Activated CD4-positive, alpha-beta T cell treated with anti-CD3 and anti-CD28 coated beads, Interleukin-2, Interleukin-6, amounts not matched to agents 100 ng/mL and 50 ng/mL, durations not matched to agents 16 hours and 8 hours (primary cell): ENCODE measurements around the gene TUBD1.
"Not testable (repeated sequence)": the region's sequence is repeated elsewhere in the genome, so short reads cannot be mapped to it uniquely, and the experiment has no call there.

Source experiments
- DNase-seq: peaks from one replicate; pipeline ENCODE4 v3.0.0-alpha.2; 2020

The TUBD1 gene

DNA sequence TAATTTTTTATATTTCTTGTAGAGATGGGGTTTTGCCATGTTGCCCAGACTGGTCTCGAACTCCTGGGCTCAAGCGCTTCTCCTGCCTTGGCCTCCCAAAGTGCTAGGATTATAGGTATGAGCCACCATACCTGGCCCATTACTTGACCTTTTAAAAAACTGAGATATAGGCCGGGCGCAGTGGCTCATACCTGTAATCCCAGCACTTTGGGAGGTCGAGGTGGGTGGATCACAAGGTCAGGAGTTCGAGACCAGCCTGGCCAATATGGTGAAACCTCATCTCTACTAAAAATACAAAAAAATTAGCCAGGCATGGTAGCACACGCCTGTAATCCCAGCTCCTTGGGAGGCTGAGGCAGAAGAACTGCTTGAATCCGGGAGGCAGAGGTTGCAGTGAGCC, 19.3 kb downstream of the TUBD1 start:
- DNase-seq, result not testable (repeated sequence)

DNA sequence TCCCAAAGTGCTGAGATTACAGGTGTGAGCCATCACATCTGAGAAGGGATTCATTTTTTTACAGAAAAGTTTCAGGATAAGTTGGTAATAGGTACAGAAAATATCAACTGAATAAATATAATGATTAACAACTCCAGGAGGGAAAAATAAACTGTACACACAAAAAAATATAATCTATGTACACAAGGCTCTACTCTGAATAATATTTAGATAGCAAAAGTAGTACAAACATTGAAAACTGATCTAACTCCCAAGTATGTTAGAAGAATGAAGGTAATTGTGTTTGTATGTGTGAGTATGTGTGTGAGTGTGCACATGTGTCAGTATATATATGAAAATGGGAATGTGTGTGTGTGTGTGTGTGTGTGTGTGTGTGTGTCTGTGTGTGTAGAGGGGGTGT, 20.4 kb downstream of the TUBD1 start:
- no peak for DNase-seq

DNA sequence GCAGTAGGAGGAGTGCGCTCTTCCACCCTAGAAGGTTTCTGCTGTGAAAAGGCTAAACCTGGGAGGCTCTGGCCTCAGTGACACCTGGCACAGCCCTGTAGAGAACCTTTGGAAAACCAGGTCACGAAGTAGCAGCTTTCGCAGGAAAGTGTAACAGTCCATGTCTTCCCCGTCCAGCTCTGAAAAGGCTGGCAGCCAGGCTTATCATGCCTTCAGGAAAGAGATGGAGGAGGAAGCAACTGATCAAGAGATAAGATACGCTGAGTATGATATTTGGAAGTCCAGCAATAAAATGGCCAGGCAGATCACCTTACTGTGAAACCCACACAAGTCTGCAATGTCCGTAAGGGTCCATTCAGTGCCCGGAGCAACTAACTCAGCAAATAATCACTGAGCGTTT, 22.3 kb downstream of the TUBD1 start:
- no peak for DNase-seq

DNA sequence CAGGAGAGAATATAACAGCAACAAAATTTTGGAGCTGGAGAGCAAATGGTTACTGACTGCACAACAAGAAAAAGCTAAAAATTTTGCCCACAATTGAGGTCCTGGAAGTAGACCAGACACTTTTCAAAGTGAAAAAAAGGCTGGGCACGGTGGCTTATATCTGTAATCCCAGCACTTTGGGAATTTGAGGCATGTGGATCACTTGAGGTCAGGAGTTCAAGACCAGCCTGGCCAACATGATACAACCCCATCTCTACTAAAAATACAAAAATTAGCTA, 22.9 kb downstream of the TUBD1 start:
- DNase-seq, result no peak

DNA sequence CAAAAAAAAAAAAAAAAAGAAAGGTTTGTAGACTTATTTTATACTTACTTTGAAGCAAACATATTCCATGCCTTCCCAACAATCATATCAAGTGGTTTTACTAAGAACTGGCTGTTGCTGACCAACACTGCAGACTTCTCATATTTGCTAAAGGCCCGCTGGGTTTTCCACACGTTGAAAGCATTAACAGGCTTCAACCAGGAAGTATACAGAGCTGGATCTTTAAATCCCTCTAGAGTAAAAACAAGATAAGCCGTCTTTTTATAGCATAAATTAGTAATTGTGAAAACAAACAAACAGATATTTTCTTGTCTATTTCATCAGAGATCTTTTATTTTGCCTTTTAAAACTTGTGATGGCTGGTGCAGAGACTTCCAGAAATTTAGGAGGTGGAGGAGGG, 29.1 kb downstream of the TUBD1 start:
- no peak for DNase-seq

DNA sequence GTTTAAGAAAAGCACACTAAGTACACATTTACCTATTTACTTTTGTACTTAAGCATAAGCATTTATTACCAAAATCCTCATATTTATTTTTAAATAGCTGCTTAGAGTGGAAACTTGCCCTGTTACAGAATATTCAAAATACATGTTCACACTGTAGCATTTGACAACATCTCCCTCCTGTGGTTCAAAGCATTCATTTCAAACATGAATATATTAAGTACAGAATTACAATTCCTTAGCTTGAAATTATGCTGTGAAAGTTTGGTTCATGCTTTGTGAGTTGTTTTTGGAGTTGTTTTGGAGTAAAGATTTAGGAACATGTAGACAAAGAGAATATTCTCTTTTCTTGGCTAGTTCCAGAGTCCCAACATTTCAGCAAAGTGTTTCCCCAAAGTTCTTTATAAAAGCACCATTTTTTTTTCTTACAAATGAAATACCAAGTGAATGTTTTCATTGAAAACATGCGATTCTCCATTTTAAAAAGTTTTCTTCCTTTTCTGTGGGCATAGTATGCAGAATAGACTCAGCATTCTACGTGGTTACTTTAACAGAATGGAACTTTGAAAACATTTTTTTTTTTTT, 33.2 kb downstream of the TUBD1 start:
- DNase-seq, result no peak

DNA sequence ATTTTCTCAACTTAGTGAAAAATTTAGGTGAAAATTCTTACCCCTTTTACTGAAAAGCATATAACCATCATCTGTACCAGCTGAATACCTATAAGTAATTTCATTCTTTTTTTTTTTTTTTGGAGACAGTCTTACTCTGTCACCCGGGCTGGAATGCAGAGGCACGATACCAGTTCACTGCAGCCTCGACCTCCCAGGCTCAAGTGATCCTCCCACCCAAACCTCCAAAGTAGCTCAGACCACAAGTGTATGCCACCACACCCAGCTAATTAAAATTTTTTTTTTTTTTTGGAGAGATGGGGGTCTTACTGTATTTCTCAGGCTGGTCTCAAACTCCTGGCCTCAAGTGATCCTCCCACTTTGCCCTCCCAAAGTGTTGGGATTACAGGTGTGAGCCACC, 33.8 kb downstream of the TUBD1 start:
- no peak for DNase-seq

DNA sequence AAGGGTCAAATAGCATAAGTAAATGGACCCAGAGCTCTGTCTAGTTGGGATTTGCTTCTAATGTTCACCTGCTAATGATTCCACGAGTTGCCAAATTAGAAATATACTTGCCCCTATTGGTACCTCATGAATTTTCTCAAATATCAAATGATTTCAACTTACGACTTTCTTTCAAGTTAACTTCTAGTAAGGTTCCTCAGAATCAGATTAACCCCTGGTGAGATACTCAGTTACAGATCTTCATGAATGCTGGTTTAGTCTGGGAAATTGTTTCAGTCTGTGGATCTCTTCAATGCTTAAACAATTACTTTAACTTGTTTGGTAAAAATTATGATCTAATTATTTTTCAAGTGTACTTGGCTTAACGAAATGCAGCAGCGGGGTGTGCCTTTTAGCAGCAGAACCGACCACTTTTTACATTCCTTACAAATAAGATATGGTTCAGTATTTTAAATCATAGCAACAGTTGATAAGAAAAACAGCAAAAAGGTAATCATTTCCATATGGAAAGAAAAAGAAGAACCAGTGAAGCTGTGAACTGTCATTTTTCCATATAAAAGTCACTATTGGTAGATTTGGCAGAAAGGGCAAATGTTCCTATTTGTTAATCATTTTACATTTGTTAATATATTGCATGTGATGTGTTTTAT, 34.5 kb downstream of the TUBD1 start:
- DNase-seq, result no peak

DNA sequence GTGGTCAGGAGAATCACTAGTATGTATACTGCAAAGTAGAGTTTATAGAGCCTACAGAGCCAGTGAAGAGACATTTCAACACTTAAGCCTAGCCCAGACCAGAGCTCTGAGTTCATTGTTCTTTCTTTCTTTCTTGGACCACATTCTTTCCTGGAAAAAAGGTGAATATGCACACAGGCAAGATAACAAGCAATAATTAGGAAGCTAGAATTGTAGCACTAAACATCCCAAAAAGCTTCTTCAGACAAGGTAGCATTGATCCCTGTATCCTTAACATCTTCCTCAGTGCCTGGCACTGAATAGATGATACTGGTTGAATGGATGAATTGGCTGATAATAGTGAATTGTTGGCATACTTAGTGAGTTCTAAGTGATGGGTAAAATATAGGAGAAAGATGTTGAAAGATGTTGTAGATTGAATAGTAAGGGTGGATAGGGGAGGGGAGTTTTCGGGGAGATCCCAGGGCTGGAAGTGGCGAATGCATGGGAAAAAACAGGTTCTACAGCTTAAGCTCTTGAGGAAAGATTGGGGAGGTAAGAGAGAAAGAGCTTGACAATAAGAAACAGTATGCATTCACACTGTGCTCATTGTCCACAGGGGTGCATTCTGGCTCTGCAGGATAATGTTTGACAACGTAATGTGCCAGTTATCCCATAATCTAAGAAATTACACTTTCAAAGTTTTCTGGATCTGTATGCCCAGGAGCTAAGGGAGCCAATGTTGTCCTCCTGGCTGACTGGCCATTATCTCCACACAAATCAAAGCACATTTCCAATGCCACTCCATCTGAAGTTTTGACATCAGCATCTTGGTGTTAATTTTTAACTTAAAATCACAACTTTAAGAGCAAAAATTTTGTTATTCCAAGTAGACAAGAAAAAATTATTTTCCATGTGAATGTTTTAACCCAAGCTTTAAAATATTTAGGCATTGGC, 35.6 kb downstream of the TUBD1 start:
- no peak for DNase-seq

DNA sequence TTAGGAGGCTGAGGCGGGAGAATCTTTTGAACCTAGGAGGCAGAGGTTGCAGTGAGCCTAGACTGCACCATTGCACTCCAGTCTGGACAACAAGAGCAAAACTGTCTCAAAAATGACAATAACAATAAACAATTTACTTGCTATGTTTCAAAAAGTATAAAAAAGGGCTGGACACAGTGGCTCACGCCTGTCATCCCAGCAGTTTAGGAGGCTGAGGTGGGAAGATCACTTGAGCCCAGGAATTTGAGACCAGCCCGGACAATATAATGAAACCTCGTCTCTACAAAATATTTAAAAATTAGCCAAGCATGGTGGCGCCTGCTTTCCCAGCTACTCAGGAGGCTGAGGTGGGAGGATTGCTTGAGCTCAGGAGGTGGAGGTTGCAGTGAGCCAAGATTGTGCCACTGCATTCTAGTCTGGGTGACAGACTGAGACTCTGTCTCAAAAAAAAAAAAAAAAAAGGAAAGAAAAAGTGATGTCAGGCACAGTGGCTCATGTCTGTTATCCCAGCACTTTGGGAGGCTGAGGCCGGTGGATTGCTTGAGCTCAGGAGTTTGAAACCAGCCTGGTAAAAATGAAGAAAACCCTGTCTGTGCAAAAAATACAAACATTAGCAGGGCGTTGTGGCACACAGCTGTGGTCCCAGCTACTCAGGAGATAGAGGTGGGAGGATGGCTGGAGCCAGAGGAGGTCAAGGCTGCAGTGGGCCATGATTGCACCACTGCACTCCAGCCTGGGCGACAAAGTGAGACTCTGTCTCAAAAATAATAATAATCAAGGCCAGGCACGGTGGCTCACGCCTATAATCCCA, 38.6 kb downstream of the TUBD1 start:
- not testable (repeated sequence) for DNase-seq

DNA sequence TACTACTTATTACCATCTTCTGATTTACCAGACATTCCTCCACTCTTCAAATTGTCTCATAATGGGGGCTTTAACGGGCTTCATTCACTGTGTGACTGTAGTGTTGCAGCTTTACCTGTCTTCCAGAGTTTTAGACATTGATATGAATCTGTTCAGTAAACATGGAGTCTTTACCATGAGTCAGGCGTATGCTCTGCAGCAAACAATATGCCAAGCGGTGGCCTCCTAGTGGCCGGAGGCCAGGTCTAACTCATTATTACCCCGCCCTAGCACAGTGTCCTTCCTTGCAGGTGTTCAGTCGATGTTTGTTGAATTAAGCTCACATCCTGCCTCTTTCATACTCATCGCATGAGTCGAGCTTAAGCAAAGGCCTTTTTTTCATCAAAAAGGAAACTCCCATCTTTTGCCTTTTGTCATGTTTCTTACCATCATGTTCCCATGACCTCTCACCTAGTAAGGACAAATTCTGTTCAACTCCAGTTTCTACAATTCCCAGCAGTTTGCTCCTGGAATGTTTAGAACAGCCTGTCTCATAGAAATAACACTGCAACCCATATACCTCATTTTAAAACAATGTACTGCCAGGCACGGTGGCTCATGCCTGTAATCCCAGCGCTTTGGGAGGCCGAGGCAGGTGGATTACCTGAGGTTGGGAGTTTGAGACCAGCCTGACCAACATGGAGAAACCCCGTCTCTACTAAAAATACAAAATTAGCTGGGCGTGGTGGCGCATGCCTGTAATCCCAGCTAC, 39.4 kb downstream of the TUBD1 start:
- DNase-seq, result peak; percentile 69

DNA sequence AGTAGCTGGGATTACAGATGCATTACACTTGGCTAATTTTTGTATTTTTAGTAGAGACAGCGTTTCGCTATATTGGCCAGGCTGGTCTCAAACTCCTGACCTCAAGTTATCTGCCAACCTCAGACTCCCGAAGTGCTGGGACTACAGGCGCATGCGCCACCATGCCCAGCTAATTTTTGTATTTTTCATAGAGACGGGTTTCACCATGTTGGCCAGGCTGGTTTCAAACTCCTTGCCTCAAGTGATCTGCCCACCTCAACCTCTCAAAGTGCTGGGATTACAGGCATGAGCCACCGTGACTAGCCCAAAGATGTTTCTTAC, 39.9 kb downstream of the TUBD1 start:
- DNase-seq, result not testable (repeated sequence)

DNA sequence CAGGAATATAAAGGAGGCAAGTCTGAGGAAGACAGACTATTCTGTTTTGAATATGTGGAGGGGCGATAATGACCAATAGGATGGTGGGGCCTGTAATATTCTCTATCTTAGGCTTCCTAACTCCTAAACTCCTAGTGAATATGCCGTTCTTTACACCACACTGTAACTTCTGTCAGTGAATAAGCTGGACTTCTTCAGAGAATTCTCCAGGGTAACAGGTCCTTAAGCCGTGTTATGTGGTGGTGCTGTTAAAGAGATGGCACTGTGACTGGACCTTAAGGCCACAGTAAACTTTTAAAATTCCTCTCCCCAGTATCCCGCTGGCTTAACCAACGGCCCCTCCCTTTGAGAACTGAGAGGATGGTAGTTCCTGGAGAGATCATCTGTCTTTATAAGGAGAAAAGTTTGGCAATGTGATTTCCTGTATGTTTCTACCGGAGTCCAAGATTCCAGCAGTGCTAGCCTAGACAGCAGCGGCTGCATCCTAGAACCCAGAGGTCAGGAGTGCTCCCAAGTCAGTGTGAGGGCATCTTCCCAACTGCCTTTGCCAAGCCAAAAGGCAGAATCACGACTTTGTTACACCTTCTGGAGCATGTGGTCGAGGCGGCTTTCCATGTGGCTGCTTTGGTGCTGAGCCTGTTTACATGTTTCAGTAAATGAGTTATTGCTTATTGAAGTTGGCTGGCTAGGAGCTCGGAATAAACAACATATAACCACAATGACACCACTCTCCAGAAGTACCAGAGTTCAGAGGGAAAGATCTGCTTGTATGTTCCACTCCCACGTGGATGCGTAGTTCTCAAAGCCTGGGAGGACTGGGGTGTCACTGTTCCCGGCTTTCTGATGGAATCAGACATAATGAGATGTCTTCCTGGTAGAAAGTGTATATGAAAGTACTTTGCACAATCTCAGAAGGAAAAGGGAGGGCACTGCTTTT, 41.0 kb downstream of the TUBD1 start:
- DNase-seq, result no peak

DNA sequence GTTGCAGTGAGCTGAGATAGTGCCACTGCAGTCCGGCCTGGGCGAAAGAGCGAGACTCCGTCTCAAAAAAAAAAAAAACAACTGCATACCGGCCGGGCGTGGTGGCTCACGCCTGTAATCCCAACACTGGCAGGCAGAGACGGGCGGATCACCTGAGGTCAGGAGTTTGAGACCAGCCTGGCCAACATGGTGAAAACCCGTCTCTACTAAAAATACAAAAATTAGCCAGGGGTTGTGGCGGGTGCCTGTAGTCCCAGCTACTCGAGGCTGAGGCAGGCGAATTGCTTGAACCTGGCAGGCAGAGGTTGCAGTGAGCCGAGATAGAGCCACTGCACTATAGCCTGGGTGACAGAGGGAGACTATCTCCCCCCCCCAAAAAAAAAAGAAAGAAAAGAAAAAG, 42.4 kb downstream of the TUBD1 start:
- DNase-seq, result not testable (repeated sequence)

DNA sequence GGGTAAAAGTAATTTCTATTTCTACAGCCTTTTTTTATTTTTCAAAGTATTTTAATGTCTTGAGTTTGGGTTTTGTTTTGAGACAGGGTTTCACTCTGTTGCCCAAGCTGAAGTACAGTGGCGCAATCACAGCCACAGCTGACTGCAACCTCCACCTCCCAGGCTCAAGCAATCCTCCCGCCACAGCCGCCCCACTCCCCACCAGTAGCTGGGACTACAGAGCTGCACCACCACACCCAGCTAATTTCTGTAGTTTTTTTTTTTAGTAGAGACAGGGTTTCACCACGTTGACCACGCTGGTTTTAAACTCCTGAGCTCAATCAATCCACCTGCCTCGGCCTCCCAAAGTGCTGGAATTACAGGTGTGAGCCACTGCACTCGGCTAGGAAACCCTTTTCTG, 44.0 kb downstream of the TUBD1 start:
- peak; percentile 93 for DNase-seq

DNA sequence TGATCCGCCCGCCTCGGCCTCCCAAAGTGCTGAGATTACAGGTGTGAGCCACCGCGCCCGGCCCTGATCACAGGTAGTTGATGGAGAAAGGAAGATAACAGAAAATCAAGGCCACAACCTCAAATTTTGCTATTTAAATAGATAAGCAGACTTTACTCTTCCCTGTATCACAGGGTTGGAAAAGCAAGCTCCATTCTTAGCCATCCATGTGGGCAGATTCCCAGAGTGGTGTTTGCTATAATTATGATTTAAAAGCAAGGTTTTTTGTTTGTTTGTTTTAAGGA, 44.4 kb downstream of the TUBD1 start:
- no peak for DNase-seq

DNA sequence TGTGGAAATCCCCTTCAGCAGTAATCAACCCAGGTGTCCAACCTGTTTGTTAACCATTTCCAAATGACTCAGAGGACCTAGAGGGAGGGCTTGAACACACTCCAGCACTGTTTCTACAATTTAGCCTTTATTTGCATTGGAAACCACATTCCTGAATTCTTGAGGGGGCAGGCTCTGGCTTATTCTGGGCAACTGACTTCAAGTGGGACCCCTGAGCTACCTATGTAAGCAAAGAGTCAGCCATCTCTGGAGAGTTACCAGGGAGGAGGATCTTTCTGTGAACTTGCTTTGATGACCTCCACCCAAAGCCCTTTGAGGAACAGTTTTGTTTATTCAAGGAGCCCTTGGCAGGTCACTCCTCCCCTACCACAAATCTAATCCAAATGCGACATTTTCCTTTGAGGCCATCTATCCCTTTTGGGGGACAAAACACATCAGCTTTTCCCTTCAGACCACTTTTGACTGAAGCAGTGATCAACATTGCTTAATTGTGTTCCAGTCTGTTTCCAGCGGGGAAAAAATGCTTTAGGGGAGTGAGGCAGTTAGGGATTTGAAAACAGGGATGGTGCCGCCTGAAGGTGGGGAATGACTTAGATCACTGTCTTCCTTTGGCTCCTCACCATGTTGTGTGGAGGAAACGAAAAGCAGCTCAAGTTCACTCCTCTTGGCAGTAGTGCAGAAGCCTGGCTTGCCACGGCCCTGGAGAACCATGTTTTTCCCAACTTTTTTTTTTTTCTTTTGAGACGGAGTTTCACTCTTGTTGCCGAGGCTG, 46.2 kb downstream of the TUBD1 start:
- DNase-seq, result peak; percentile 82

DNA sequence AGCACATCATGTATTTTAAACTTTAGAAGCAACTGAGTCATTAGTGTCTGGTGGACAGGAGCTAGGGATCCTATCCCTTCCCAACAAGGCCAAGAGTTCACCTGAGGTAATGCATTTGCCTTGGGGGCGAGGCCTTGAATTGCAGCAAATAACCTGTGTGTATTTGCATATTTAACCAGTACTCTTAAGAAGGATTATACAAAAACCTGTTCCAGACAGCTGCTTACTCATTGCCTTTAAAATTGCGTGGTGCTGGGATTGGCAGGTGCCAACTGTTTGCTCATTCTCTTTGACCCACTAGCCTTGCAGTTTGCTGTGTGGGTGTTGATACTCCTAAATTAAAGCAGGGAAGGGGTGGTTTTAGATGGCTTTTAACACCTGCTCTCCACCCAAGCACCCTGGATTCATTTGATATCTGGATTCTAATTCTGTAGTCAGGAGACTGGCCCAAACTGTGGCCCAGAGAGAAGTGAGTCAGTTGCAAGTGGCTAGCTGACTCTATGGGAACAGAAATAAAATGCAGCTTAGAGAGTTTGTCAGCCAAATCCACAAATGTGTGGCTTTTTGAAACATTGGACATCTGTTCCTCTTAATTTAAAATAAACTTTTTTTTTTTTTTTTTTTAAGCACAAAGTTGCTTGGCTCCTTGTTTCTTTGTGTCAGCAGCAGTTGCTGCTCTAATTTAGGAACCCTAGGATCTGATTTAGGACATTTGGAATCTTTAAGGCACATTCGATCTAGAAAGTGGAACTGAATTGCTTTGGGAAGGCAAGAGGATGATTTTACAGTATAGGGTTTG, 46.9 kb downstream of the TUBD1 start:
- DNase-seq, result peak; percentile 74

DNA sequence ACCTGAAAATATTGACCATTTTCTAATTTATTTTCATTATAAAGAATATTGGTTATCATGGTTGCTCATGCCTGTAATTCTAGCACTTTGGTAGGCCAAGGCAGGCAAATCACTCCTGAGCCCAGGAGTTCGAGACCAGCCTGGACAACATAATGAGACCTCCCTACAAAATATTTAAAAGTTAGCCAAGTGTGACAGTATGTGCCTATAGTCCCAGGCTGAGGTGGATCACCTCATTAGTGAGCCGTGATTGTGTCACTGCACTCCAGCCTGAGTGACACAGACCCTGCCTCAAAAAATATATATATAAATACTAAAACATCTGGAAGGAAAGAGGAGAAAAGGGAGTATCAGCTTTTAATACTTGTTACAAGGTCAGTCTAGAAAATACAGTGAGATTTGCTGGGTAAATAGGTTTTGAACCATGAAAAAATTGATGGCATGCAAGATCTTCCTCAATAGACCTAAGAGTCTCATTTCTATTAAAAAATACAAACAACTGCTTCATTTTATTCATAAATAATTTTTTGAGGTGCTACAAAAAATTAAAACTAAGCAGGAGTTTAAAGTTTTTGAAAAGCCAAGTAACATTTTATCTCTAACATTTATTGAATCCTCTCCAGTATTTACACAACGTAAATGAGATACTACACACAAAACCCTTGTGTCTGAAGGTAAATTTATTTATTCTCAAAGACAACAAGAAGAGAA, 47.7 kb downstream of the TUBD1 start:
- DNase-seq, result peak; percentile 52
